OCI-LY7 (cell line): ENCODE measurements around the gene TLX1.

Source experiments
- EZH2phosphoT487 ChIP-seq: fragments of 200-600 bp; sonication (generic); IDR thresholded peaks from 2 replicates; pipeline ENCODE4 v1.6.1; 2018; ENCODE audit warnings: low read depth, borderline replicate concordance, mild to moderate bottlenecking, mixed run types, antibody characterized with exemption, low read length, moderate library complexity, mixed read lengths
- TF ChIP-seq, protein P1 (sequence below): fragments of 200-600 bp; sonication (generic); conservative IDR thresholded peaks from 2 replicates; pipeline ENCODE4 v1.5.1; 2014; ENCODE audit warnings: mild to moderate bottlenecking, antibody characterized with exemption, low read length, moderate library complexity, mixed read lengths

- TF ChIP-seq EZH2phosphoT487, result no peak
- TF ChIP-seq, protein P1, sequence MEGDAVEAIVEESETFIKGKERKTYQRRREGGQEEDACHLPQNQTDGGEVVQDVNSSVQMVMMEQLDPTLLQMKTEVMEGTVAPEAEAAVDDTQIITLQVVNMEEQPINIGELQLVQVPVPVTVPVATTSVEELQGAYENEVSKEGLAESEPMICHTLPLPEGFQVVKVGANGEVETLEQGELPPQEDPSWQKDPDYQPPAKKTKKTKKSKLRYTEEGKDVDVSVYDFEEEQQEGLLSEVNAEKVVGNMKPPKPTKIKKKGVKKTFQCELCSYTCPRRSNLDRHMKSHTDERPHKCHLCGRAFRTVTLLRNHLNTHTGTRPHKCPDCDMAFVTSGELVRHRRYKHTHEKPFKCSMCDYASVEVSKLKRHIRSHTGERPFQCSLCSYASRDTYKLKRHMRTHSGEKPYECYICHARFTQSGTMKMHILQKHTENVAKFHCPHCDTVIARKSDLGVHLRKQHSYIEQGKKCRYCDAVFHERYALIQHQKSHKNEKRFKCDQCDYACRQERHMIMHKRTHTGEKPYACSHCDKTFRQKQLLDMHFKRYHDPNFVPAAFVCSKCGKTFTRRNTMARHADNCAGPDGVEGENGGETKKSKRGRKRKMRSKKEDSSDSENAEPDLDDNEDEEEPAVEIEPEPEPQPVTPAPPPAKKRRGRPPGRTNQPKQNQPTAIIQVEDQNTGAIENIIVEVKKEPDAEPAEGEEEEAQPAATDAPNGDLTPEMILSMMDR, result no peak
These were observed 3.4 kb downstream of the TLX1 start for GRCh38 chr10:101134299-101135127.
